Stimulated activated CD8-positive, alpha-beta memory T cell treated with anti-CD3 and anti-CD28 coated beads, Interleukin-12 subunit alpha, Interleukin-12 subunit beta, amount 100 ng/mL, for 24 hours (primary cell): ENCODE results near the gene NUP35.
"Not testable (repeated sequence)": the region's sequence is repeated elsewhere in the genome, so short reads cannot be mapped to it uniquely, and the experiment has no call there.

ENCODE experiments used
- DNase-seq: peaks from one replicate; pipeline ENCODE4 v3.0.0-alpha.2; 2020; ENCODE audit errors: extremely low read depth

Gene NUP35

DNA sequence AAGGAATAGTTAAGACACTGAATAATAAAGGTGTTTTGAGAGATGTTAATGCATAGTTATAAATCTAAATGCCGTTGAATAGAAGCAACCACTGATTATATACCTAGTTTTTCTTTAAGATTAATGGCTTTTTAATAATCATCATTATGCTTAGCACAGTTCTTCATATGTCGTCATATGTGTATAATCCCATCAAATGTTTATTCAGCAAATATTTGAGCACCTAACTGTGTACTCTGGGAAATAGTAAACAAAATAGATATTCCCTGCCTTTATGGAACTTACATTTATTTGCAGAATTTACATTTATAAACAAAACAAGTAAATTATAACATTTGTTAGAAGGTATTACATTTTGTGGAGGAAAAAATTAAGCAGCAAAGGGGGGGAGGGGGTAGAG is 9.8 kb downstream of the NUP35 start:
- no peak for DNase-seq

DNA sequence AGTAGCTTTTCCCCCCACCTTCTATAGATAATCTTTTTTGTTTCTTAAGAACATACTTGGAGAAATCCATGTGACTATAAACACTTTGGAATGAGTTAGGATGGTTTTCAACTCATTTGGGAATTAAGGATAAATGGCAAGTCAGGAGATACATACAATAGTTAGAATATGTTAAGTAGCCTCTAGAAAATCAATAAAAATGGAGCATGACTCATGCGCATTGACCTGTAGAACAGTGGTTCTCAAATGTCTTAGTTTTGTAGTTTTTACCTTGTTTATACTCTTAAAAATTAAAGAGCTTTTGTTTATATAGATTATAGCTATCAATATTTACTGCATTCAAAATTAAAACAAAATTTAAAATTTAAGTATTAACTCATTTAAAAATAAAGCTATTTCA is 24.7 kb downstream of the NUP35 start:
- no peak for DNase-seq

DNA sequence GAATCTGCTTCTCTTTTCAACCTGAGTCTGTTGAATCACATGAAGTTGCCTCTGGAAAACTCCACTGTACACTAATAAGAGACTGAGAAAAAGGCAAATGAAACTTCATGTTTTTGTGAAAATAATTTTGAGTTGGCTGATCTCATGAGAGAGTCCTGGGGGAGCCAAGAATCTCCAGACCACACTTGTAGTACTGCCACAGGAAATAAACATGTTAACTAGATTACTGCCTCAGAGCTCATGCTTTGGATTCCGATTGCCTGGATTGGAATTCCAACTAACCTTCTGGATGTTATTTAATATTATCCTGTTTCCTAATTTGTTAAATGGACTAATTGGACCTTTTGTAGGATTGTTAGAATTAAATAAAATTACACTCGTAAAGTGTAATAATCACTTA is 25.2 kb downstream of the NUP35 start:
- no peak for DNase-seq

DNA sequence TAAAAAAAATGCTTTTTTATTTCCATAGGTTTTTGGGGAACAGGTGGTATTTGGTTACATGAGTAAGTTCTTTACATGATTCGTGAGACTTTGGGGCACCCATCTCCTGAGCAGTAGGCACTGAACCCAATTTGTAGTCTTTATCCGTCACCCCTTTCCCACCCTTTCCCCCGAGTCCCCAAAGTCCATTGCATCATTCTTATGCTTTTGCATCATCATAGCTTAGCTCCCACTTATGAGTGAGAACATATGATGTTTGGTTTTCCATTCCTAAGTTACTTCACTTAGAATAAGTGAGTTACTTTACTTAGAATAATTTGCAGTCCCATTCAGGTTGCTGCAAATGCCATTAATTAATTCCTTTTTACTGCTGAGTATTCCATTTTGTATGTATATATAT is 28.0 kb downstream of the NUP35 start:
- DNase-seq: not testable (repeated sequence)

DNA sequence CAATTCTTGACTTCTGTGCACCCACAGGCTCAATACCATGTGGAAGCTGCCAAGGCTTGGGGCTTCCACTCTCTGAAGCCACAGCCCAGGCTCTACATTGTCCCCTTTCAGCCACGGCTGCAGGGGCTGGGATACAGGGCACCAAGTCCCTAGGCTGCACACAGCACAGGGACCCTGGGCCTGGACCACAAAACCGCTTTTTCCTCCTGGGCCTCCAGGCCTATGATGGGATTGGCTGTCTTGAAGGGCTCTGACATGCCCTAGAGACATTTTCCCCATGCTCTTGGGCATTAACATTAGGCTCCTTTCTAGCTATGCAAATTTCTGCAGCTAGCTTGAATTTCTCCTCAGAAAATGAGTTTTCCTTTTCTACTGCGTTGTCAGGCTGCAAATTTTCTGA is 29.7 kb downstream of the NUP35 start:
- no peak for DNase-seq

DNA sequence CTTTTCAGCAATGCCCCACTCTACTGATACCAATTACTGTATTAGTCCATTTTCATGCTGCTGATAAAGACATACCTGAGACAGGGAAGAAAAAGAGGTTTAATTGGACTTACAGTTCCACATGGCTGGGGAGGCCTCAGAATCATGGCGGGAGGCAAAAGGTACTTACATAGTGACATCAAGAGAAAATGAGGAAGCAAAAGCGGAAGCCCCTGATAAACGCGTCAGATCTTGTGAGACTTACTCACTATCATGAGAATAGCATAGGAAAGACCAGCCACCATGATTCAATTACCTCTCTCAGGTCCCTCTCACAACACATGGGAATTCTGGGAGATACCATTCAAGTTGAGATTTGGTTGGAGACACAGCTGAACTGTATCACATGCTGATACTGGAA is 30.5 kb downstream of the NUP35 start:
- not testable (repeated sequence) for DNase-seq

DNA sequence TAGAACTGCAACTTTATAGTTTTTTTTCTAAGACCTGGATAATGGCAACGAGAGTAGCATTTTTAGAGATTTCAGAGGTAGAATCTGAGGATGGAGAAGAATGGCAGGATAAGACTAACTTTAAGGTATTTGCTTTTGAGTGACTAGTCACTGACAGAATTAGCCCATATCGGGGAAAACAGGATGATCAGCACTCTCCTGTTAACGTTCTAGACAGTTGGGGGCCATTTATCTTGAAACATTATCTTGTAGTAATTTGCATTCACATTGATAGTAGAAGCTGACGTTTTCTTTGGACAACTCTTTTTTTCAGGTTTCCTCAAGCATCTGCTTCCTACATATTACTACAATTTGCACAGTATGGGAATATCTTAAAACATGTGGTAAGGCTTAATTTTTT is 32.9 kb downstream of the NUP35 start:
- no peak for DNase-seq

DNA sequence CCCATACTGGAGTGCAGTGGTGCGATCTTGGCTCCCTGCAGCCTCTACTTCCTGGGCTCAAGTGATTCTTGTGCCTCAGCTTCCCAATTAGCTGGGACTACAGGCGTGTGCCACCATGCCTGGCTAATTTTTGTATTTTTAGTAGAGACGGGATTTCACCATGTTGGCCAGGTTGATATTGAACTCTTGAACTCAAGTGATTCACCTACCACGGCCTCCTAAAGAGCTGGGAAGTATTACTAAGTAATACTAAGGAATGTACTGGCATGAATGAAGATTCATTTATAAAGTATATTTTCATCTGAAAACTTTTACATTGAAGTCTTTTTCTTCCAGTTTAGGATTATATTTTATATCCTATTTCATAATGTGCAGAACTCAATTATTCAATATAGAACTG is 38.1 kb downstream of the NUP35 start:
- no peak for DNase-seq

DNA sequence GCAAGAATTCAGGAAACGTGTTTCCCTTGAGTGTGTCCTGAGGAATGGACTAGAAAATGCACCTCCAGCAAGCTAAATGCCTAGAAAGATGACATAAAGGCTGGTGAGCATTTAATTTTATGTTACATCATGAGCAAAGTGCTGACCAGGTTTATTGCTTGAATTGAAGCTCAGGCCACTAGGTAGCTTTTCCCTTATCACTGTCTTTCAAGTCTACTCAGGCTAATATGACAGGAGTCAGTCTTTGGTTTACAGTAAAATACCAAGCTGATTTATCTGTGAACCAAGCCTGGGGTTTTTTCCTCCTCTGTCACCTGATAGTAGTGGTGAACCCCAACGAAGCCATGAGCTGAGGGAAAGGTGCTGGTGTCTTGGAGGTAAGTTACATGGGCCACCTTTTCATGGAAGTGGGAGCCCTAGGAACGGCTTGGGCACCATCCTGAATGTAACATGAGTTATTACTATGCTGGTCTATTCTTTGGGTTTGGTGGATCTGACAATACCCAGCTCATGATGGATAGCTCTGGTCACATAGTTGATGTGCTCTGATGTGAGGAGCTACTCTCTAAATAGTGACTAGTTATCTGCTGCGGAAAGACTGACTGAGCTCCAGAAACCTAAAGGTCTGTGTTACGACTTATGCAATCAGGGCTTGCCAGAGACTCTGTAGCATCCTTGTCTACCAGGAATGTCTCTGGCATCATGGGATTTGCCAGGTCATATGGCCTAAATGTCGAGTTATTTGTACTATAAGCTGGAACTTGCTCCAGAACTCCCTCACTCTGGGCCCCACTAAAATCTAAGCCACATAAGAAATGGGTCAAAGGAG is 39.8 kb downstream of the NUP35 start:
- no peak for DNase-seq

DNA sequence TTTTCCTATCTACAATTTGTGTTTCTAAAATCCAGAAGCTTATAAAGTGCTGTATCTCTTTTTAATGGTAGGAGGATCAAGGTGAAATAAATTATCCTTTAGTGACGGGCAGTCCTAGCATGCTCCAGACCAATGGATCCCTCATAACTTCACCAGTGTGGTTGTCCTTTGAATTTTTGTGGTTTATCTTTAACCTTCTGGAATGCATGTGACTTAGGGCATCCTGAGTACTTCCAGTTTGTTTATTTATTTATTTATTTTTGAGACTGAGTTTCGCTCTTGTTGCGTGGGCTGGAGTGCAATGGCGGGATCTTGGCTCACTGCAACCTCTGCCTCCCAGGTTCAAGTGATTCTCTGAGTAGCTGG is 40.4 kb downstream of the NUP35 start:
- DNase-seq: no peak

DNA sequence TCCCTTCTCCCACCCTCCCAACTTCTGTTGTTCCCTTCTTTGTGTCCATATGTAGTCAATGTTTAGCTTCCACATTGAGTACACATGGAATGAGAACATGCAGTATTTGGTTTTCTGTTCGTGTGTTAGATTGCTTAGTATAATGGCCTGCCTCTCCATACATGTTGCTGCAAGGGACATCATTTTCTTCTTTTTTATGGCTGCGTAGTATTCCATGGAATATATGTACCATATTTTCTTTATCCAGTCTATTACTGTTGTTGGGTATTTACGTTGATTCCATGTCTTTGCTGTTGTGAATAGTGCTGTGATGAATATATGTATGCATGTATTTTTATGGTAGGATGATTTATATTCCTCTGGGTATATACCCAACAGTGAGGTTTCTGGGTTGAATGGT is 42.0 kb downstream of the NUP35 start:
- DNase-seq: no peak

DNA sequence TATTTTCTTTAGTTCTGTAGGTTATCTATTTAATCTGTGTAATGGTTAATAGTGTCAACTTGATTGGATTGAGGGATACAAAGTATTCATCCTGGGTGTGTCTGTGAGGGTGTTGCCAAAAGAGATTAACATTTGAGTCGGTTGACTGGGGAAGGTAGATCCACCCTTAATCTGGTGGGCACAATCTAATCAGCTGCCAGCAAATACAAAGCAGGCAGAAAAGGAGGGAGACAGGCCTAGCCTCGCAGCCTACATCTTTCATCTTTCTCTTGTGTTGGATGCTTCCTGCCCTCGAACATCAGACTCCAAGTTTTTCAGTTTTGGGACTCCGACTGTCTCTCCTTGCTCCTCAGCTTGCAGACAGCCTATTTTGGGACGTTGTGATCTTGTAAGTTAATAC is 42.7 kb downstream of the NUP35 start:
- DNase-seq: not testable (repeated sequence)

DNA sequence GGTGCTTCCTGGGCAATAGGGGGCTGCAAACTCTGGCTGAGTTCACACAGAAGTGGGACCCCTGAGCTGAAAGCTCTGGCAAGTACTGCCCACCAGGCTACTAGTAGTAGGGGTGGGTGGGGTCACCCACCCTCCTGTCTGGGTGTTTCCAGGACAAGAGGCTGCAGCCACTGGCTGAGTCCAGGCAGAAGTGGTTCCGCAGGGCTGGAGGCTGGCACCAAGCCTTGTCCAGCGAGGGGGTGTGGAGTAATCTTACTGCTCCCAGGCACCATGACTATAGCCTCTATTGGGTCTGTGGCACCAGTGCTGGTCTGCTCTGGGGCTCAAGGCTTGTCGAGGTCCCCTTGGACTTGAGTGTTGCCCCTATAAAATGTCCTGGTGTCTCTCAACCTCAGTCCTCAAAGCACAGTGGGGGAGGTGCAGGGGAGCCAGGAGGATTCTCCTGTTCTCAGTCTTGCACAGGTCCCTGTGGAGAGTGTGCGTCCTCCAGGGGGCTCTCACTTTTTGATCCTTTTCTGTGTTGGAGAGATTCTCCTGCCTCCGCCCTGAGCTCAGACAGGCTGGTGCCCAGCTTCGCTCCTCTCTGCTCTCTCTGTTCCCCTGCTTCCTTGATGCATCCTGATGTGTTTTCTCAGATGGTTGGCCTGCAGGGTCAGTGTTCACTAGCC is 48.1 kb downstream of the NUP35 start:
- DNase-seq: no peak

DNA sequence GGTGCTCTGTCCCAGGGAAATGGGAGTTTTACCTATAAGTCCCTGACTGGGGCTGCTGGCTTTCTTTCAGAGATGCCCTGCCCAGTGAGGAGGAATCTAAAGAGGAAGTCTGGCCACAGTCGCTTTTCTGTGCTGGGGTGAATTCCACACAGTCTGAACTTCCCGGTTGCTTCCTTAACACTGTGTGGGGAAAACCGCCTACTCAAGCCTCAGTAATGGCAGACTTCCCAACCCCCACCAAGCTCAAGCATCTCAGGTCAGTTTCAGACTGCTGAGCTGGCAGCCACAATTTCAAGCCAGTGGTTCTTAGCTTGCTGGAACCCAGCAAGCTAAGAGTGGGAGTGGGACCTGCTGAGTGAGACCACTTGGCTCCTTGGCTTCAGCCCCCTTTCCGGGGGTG is 54.9 kb downstream of the NUP35 start:
- no peak for DNase-seq

DNA sequence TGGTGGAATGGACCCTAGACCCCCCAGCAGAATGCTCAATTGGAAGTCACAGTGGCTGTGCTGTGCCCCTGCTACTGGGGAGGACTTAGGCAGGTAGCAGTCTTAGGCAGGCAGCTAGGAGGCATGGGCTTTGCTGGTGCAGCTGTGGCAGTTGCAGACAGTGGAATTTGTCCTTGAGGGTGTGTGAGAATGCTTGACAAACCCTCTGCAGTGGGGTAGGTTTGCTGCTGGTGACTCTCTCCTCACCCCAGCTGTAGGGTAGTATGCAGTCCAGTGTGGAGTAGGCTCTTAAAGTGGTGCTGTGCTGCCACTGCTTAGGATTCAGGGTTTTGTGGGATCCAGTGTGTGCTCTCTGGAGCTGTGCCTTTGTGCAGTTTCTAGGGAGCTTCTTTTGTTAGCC is 61.3 kb downstream of the NUP35 start:
- DNase-seq: no peak

DNA sequence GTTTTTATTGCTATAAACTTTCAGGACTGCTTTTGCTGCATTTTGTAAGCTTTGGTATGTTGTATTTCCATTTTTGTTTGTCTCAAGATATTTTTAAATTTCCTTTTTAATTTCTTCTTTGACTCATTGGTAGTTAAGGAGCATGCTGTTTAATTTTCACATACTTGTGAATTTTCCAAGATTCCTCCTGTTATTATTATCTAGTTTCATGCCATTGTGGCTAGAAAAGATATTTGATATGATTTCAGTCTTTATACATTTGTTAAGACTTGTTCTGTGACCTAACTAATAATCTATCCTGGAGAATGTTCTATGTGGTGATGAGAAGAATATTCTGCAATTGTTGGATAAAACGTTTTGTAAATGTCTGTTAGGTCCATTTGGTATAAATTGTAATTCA is 62.1 kb downstream of the NUP35 start:
- DNase-seq: no peak

DNA sequence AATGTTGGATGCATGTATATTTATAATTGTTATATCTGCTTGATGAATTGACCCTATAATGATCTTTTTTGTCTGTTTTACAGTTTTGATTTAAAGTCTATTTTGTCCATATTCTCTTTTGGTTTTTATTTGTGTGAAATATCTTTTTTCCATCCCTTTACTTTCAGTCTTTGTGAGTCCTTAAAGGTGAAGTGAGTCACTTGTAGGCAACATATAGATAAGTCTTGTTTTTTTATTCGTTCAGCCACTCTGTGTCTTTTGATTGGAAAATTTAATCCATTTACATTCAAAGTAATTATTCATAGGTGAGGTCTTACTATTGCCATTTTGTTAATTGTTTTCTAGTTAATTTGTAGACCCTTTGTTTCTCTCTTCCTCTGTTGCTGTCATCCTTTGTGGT is 62.5 kb downstream of the NUP35 start:
- DNase-seq: no peak

DNA sequence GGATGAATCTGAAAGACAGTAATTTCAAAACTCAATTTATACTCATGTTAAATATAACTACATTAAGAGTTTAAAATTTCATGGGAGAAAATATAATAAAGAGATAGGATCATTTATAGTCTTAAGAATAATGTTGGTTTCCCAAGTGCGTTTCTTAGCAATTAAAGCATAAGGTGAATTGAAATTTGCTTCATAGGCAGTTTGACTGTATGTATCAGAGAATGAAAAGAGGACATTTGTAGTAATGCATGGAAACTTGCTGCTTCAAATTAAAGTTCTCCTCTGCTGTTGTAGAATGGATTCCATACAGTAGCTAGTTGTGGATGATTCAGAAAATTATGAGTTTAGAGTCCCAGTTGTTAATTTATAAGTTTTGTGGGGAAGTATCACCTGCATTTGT is 68.1 kb downstream of the NUP35 start:
- no peak for DNase-seq

DNA sequence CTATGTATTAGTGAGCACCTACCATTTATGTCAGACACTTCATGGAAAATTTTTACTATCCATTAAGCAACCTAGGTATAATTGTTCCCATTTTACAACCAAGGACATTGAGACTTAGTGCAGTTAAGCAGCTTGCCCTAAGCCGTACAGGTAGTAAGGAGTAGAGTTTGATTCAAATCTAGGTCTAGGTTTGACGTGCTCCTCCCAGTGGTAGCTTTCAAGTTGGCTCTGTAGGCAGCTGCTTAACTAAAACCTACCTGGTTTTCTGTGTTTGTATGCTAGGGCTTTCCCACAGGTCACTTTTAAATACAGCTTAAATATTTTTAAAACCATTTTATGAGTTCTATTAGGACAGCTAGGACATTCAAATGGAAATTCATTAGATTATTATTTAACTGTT is 69.7 kb downstream of the NUP35 start:
- no peak for DNase-seq

DNA sequence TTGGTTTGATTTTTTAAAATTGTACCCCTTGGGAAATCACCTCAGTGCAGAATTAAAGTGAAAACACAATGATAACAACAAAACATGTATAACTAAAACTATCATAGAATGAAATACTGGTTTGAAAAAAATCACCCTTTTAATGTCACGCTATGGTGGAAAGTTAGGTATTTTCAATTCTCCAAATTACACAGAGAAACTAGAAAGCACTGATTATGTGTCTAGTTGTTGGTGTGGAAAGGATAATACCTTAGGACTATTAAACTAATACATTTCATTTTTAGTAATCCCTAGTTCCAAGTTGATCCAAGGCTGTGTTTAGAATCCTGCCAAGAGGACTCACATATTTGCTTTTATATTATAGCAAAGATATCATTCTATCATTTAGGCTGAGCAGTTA is 71.2 kb downstream of the NUP35 start:
- no peak for DNase-seq

DNA sequence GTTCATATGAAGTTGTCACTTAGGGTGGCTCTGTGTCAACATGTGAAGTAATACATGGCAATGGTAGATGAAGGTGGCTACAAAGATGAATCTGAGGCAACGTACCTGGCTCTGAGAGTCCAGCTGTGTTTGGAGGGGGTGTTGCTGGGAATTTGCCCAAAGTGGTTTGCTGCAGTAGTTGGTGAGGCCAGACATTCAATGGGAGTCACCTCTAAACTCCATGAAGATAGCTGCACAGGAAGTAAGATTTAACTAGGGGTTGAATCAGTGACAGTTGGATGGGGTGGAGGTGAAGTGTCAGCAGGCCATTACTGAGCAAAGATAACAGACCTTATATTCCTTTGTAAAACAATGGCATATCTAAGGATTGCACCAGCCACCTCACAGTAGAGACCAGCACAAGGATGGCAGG is 71.8 kb downstream of the NUP35 start:
- no peak for DNase-seq

DNA sequence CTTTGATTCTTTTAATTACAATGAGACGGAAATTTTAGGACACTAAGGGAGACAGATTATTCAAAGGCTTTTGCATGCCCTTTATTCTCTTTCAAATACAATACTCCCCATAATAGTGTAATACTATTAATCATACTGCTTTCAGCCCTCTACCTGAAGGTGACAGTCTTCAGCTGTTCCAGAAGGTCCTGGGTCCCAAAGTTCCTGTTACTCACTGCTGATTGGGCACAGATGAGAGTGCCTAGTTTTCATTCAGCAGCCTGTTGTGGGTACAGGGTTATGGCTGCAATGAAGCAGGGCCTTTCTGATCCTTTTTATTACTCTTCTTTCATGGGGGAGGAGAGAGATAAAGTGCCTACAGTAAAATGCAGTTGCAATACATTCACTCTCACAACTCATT is 80.2 kb downstream of the NUP35 start:
- no peak for DNase-seq

DNA sequence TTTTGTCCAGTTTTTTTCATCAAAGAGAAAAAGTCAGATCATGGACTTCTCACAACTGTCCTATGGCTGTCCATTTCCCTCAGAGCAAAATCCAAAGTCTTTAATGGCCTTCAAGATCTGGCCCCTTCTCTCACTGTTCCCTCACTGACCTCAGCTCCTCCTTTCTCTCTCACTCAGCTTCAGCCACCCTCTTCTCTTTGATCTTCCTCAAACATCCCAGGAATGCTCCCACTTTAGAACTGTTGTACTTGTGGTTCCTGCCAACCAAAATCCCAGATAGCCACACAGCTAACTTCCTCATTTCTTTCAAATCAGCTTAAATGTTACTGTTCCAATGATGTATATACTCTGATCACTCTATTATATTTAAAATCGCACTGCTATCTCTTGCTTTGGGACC is 82.9 kb downstream of the NUP35 start:
- no peak for DNase-seq
